HEK293 (cell line): Measurements from ENCODE around the gene EME2.

Experiments
- CTCF ChIA-PET: fragments of 350-600 bp; formaldehyde crosslinking; extraction: SDS; loops from one replicate; lab custom pipeline; 2021; ENCODE audit warnings: antibody characterized with exemption; lab: Yijun Ruan, JAX
- POLR2A ChIA-PET: fragments of 300-600 bp; formaldehyde crosslinking; extraction: SDS; loops from one replicate; lab custom pipeline; 2020; ENCODE audit warnings: antibody characterized with exemption, inconsistent platforms; lab: Yijun Ruan, JAX
- H3K27ac ChIP-seq: fragments of 200-500 bp; sonication (Bioruptor generic); 2 replicates; pipeline ENCODE4 v1.5.1; 2014; ENCODE audit warnings: low read depth, low read length, control low read depth, inconsistent platforms; ENCODE audit errors: extremely low read depth
- H3K36me3 ChIP-seq, 2 experiments: fragments of 200-500 bp in 1 of 2; sonication (Bioruptor generic) in 1 of 2; 1 replicate in 1 of 2; 2 replicates in 1 of 2; pipeline ENCODE4 v1.5.1; 2014 to 2017; ENCODE audit warnings: inconsistent platforms in 2 of 2, low read length in 2 of 2; ENCODE audit not compliant: control insufficient read depth in 2 of 2, insufficient read depth in 1 of 2
- H3K4me1 ChIP-seq: fragments of 200-500 bp; sonication (Bioruptor generic); 2 replicates; pipeline ENCODE4 v1.5.1; 2014; ENCODE audit warnings: mild to moderate bottlenecking, low read length, inconsistent platforms; ENCODE audit not compliant: control insufficient read depth, insufficient read depth
- H3K4me3 ChIP-seq: 2 replicates; pipeline ENCODE4 v1.5.1; 2011; ENCODE audit warnings: low read depth, mild to moderate bottlenecking, control low read depth, low read length, moderate library complexity
- H3K9me3 ChIP-seq: fragments of 200-500 bp; sonication (Bioruptor generic); 2 replicates; pipeline ENCODE4 v1.5.1; 2014; ENCODE audit warnings: low read depth, low read length, inconsistent platforms; ENCODE audit not compliant: control insufficient read depth, insufficient read depth
- FEZF1 ChIP-seq: fragments of 450-650 bp; formaldehyde crosslinking; IDR thresholded peaks from 2 replicates; pipeline ENCODE4 v1.5.1; 2016; ENCODE audit warnings: missing biosample characterization, missing genetic modification characterization
- KLF17 ChIP-seq: fragments of 450-650 bp; formaldehyde crosslinking; IDR thresholded peaks from 2 replicates; pipeline ENCODE4 v1.5.1; 2016; ENCODE audit warnings: missing biosample characterization, missing genetic modification characterization
- KLF9 ChIP-seq: fragments of 450-650 bp; formaldehyde crosslinking; IDR thresholded peaks from 2 replicates; pipeline ENCODE4 v1.5.1; 2016; ENCODE audit warnings: missing biosample characterization, missing genetic modification characterization, low read depth
- TRIM28 ChIP-seq: IDR thresholded peaks from 2 replicates; pipeline ENCODE4 v1.6.1; 2011; ENCODE audit warnings: low read length, control low read depth, borderline replicate concordance
- YY1 ChIP-seq: fragments of 450-650 bp; formaldehyde crosslinking; IDR thresholded peaks from 2 replicates; pipeline ENCODE4 v1.5.1; 2018; ENCODE audit warnings: missing biosample characterization, missing genetic modification characterization
- ZBTB6 ChIP-seq: fragments of 450-650 bp; formaldehyde crosslinking; IDR thresholded peaks from 2 replicates; pipeline ENCODE4 v1.5.1; 2017; ENCODE audit warnings: missing biosample characterization, missing genetic modification characterization
- ZFP69B ChIP-seq: fragments of 450-650 bp; formaldehyde crosslinking; IDR thresholded peaks from 2 replicates; pipeline ENCODE4 v1.5.1; 2016; ENCODE audit warnings: missing biosample characterization, missing genetic modification characterization
- ZNF248 ChIP-seq: fragments of 450-650 bp; formaldehyde crosslinking; IDR thresholded peaks from 2 replicates; pipeline ENCODE4 v1.5.1; 2017; ENCODE audit warnings: missing biosample characterization, missing genetic modification characterization
- ZNF274 ChIP-seq, 2 experiments: fragments of 200-500 bp in 1 of 2; fragments of 450-650 bp in 1 of 2; sonication (Bioruptor generic) in 1 of 2; formaldehyde crosslinking in 1 of 2; IDR thresholded peaks; 2 replicates each; pipeline versions ENCODE4 v1.5.1 to v1.6.1; 2014 to 2016; ENCODE audit warnings: borderline replicate concordance in 1 of 2, inconsistent platforms in 1 of 2, low read length in 1 of 2, missing biosample characterization in 1 of 2, missing genetic modification characterization in 1 of 2
- ZNF302 ChIP-seq: fragments of 450-650 bp; formaldehyde crosslinking; IDR thresholded peaks from 2 replicates; pipeline ENCODE4 v1.5.1; 2016; ENCODE audit warnings: missing biosample characterization, missing genetic modification characterization, low read depth
- ZNF350 ChIP-seq: fragments of 450-650 bp; formaldehyde crosslinking; IDR thresholded peaks from 2 replicates; pipeline ENCODE4 v1.5.0; 2017; ENCODE audit warnings: missing biosample characterization, mild to moderate bottlenecking, missing genetic modification characterization
- ZNF423 ChIP-seq: fragments of 450-650 bp; formaldehyde crosslinking; IDR thresholded peaks from 2 replicates; pipeline ENCODE4 v1.5.1; 2016; ENCODE audit warnings: missing biosample characterization, missing genetic modification characterization
- ZNF510 ChIP-seq: fragments of 450-650 bp; formaldehyde crosslinking; IDR thresholded peaks from 2 replicates; pipeline ENCODE4 v1.5.1; 2018; ENCODE audit warnings: mild to moderate bottlenecking, missing genetic modification characterization, missing biosample characterization; ENCODE audit not compliant: insufficient replicate concordance
- ZNF513 ChIP-seq: fragments of 450-650 bp; IDR thresholded peaks from 2 replicates; pipeline ENCODE4 v1.5.1; 2018; ENCODE audit warnings: missing biosample characterization, missing genetic modification characterization
- ZNF514 ChIP-seq: fragments of 450-650 bp; formaldehyde crosslinking; IDR thresholded peaks from 2 replicates; pipeline ENCODE4 v1.5.1; 2016; ENCODE audit warnings: missing biosample characterization, missing genetic modification characterization
- ZNF529 ChIP-seq: fragments of 450-650 bp; formaldehyde crosslinking; IDR thresholded peaks from 2 replicates; pipeline ENCODE4 v1.5.1; 2017; ENCODE audit warnings: missing genetic modification characterization, missing biosample characterization; ENCODE audit not compliant: insufficient replicate concordance
- ZNF544 ChIP-seq: fragments of 450-650 bp; formaldehyde crosslinking; IDR thresholded peaks from 2 replicates; pipeline ENCODE4 v1.5.0; 2017; ENCODE audit warnings: missing biosample characterization, missing genetic modification characterization
- ZNF555 ChIP-seq: fragments of 450-650 bp; formaldehyde crosslinking; conservative IDR thresholded peaks from 2 replicates; pipeline ENCODE4 v1.5.1; 2017; ENCODE audit warnings: missing biosample characterization, mild to moderate bottlenecking, missing genetic modification characterization, inconsistent platforms
- ZNF623 ChIP-seq: fragments of 450-650 bp; formaldehyde crosslinking; IDR thresholded peaks from 2 replicates; pipeline ENCODE4 v1.5.1; 2016; ENCODE audit warnings: missing biosample characterization, missing genetic modification characterization
- ZNF629 ChIP-seq: fragments of 450-650 bp; formaldehyde crosslinking; IDR thresholded peaks from 2 replicates; pipeline ENCODE4 v1.5.1; 2017; ENCODE audit warnings: missing biosample characterization, missing genetic modification characterization
- ZNF785 ChIP-seq: fragments of 450-650 bp; formaldehyde crosslinking; IDR thresholded peaks from 2 replicates; pipeline ENCODE4 v1.5.1; 2016; ENCODE audit warnings: missing biosample characterization, missing genetic modification characterization
- TF ChIP-seq, protein P1 (sequence below): fragments of 450-650 bp; formaldehyde crosslinking; IDR thresholded peaks from 2 replicates; pipeline ENCODE4 v1.5.1; 2016; ENCODE audit warnings: missing biosample characterization, missing genetic modification characterization, low read depth
- TF ChIP-seq, protein P2 (sequence below): fragments of 450-650 bp; formaldehyde crosslinking; IDR thresholded peaks from 2 replicates; pipeline ENCODE4 v1.5.1; 2016; ENCODE audit warnings: missing biosample characterization, missing genetic modification characterization

The EME2 gene

DNA sequence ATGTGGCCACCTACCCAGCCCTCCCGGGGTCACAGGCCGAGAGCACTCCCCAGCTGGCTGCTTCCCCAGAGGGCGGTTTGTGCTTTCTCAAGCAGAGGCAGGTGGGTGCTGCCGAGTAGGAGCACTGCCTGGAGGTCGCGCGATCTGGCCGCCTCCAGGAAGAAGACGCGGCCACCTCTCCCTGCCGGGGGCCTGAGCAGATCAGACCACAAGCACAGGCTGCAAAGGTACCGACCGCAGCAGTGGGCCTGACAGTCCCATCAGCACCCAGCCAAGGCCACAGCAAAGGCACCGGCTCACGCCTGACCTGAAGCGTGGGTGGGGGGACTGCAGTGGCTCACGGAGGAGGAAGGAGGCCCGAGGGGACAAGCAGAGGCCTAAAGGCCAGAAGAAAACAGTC is 36.1 kb downstream of the EME2 start (continued):
- TF ChIP-seq ZNF555 (tag by site-specific recombination) (no peak), ZNF629 (tag by site-specific recombination) (no peak), ZNF274 (IDR thresholded peaks at IDR 0.05; ENCODE audit: low read length) (no peak), ZNF274 (tag by site-specific recombination; IDR thresholded peaks at IDR 0.05; ENCODE audit: borderline replicate concordance) (no peak), ZNF510 (tag by site-specific recombination) (no peak), ZNF513 (tag by site-specific recombination) (no peak), ZNF350 (tag by site-specific recombination) (no peak)
- TF ChIP-seq, protein P1, sequence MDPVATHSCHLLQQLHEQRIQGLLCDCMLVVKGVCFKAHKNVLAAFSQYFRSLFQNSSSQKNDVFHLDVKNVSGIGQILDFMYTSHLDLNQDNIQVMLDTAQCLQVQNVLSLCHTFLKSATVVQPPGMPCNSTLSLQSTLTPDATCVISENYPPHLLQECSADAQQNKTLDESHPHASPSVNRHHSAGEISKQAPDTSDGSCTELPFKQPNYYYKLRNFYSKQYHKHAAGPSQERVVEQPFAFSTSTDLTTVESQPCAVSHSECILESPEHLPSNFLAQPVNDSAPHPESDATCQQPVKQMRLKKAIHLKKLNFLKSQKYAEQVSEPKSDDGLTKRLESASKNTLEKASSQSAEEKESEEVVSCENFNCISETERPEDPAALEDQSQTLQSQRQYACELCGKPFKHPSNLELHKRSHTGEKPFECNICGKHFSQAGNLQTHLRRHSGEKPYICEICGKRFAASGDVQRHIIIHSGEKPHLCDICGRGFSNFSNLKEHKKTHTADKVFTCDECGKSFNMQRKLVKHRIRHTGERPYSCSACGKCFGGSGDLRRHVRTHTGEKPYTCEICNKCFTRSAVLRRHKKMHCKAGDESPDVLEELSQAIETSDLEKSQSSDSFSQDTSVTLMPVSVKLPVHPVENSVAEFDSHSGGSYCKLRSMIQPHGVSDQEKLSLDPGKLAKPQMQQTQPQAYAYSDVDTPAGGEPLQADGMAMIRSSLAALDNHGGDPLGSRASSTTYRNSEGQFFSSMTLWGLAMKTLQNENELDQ (tag by site-specific recombination) = no peak

DNA sequence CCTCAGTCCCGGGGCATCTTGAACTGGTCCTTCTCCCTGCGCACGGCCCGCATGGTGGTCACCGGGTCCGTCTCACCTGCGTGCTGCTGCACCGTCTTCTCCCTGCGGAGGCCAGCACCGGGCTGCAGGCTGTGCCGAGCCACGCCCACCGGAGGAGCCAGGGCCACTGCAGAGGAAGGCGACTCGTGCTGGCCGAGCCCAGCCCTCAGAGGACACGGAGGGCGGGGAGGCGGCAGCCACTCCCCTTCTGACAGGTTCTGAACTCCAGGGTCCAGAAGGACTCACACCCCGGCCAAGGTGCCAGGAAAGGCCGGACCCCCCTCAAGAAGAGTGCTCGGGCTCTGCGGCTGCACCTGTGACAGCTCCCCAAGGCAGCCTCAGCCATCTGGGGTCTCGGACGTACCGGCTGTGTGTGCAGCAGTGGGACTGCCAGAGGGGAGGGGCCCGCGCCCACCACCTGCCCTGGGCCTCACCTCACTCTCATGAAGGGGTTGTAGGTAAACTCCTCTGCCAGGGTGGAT is 36.7 kb downstream of the EME2 start:
- Histone ChIP-seq H3K9me3 (no peaks in the 10 kb centered on the region), H3K4me1 (no peaks in the 10 kb centered on the region), H3K27ac (no peak overlapping the region)
- TF ChIP-seq KLF9 (0 out of 2 replicates have a peak, but pooled peaks have one; percentile 9), YY1 (no peak)
- TF ChIP-seq, all 188 proteins: peak for 1
- Histone ChIP-seq H3K4me3 (no peak overlapping the region), H3K36me3 (peaks cover 21 to 59% of the 10 kb centered on the region in 2 experiments; a peak in 2 of 3 replicates)
- ChIA-PET CTCF (no interaction called here), POLR2A (no interaction called here)

GRCh38 chr16:1810106-1810505 is 37.5 kb downstream of the EME2 start:
- TF ChIP-seq ZBTB6 (tag by site-specific recombination) = no peak
- no peak for TF ChIP-seq ZNF544
- no peak for TF ChIP-seq ZNF785 (tag by site-specific recombination)
- TF ChIP-seq ZFP69B (tag by site-specific recombination) = no peak
- no peak for TF ChIP-seq ZNF423 (tag by site-specific recombination)
- TF ChIP-seq ZNF623 = no peak
- no peak for TF ChIP-seq ZNF248 (tag by site-specific recombination)
- TF ChIP-seq KLF17 (tag by site-specific recombination) = no peak
- TF ChIP-seq, protein P2, sequence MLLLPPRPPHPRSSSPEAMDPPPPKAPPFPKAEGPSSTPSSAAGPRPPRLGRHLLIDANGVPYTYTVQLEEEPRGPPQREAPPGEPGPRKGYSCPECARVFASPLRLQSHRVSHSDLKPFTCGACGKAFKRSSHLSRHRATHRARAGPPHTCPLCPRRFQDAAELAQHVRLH = no peak
- no peak for TF ChIP-seq FEZF1 (tag by site-specific recombination)
- TF ChIP-seq TRIM28 = no peak
- TF ChIP-seq ZNF529 (tag by site-specific recombination) = no peak
- TF ChIP-seq ZNF302 = no peak
- no peak for TF ChIP-seq ZNF514 (tag by site-specific recombination)
- TF ChIP-seq, all 188 proteins: peak for 0
- peaks cover 21 to 62% of the 10 kb centered on the region in 2 experiments; a peak in 2 of 3 replicates for H3K36me3 ChIP-seq
- H3K4me1 ChIP-seq = no peaks in the 10 kb centered on the region
- POLR2A ChIA-PET = no interaction called here
- no peak overlapping the region for H3K27ac ChIP-seq
- H3K4me3 ChIP-seq = no peak overlapping the region
- CTCF ChIA-PET = interaction anchor here (0.7 to 1.3 kb wide), 2 partner anchors 31 to 99 kb away, joined by 3 to 4 read pairs; no protein-coding TSS in a partner anchor
- H3K9me3 ChIP-seq = no peaks in the 10 kb centered on the region
